ENCODE measurements around the gene GIN1.
A peak's percentile ranks its signal among the peaks of the same experiment; 100 is the strongest.
"Not testable (repeated sequence)": the region's sequence is repeated elsewhere in the genome, so short reads cannot be mapped to it uniquely, and the experiment has no call there.

Gene GIN1

GRCh38 chr5:103119765-103120606 is at the start of gene GIN1, which contains the start of gene PPIP5K2:
Gene GIN1 (minus strand): TSS chr5:103120138. CDS start chr5:103108707, 11,431 bp downstream.
Gene PPIP5K2 (plus strand): TSS chr5:103120301. CDS start chr5:103129590, 9,289 bp downstream.
- peak within 1 kb of the TSS; percentile 98 for H3K4me3 Mint-ChIP-seq
- peaks cover 41% of the 10 kb centered on the region for H3K4me1 Mint-ChIP-seq (ENCODE audit: low read depth)
- H3K27ac Mint-ChIP-seq: peak within 1 kb of the TSS; percentile 99
- no peaks in the 10 kb centered on the region for H3K27me3 Mint-ChIP-seq
- H3K36me3 Mint-ChIP-seq (ENCODE audit: low read depth): peaks cover 18% of the 10 kb centered on the region
- no peaks in the 10 kb centered on the region for H3K9me3 Mint-ChIP-seq

GRCh38 chr5:103166706-103167105 is 46.8 kb upstream of the GIN1 start:
- Mint-ChIP-seq H3K36me3 (ENCODE audit: low read depth) (peaks cover 39% of the 10 kb centered on the region), H3K4me3 (no peak overlapping the region), H3K27ac (no peak overlapping the region), H3K9me3 (no peaks in the 10 kb centered on the region), H3K4me1 (ENCODE audit: low read depth) (no peaks in the 10 kb centered on the region), H3K27me3 (no peaks in the 10 kb centered on the region)

GRCh38 chr5:103151156-103151555 is 31.2 kb upstream of the GIN1 start:
- H3K27me3 Mint-ChIP-seq: no peaks in the 10 kb centered on the region
- H3K27ac Mint-ChIP-seq: no peak overlapping the region
- H3K4me1 Mint-ChIP-seq (ENCODE audit: low read depth): no peaks in the 10 kb centered on the region
- no peaks in the 10 kb centered on the region for H3K9me3 Mint-ChIP-seq
- H3K36me3 Mint-ChIP-seq (ENCODE audit: low read depth): peaks cover 18% of the 10 kb centered on the region
- no peak overlapping the region for H3K4me3 Mint-ChIP-seq

GRCh38 chr5:103148213-103148612 is 28.3 kb upstream of the GIN1 start:
- Mint-ChIP-seq H3K36me3 (ENCODE audit: low read depth) (peaks cover 10% of the 10 kb centered on the region), H3K4me3 (no peak overlapping the region), H3K4me1 (ENCODE audit: low read depth) (no peaks in the 10 kb centered on the region), H3K27ac (no peak overlapping the region), H3K27me3 (no peaks in the 10 kb centered on the region), H3K9me3 (no peaks in the 10 kb centered on the region)

- Mint-ChIP-seq H3K27me3 (no peaks in the 10 kb centered on the region), H3K4me3 (no peak overlapping the region), H3K4me1 (ENCODE audit: low read depth) (no peaks in the 10 kb centered on the region), H3K36me3 (ENCODE audit: low read depth) (peaks cover 11% of the 10 kb centered on the region), H3K27ac (no peak overlapping the region), H3K9me3 (no peaks in the 10 kb centered on the region)
These were observed 25.3 kb upstream of the GIN1 start for GRCh38 chr5:103145196-103145595.

- not testable (repeated sequence) for H3K27me3 Mint-ChIP-seq; H3K27ac Mint-ChIP-seq; H3K4me1 Mint-ChIP-seq (ENCODE audit: low read depth); H3K9me3 Mint-ChIP-seq; H3K4me3 Mint-ChIP-seq
- peaks cover 22% of the 10 kb centered on the region for H3K36me3 Mint-ChIP-seq (ENCODE audit: low read depth)
These were observed 22.2 kb upstream of the GIN1 start for GRCh38 chr5:103142132-103142531.

GRCh38 chr5:103139264-103139865 is 19.4 kb upstream of the GIN1 start:
- peaks cover 5% of the 10 kb centered on the region for H3K4me1 Mint-ChIP-seq (ENCODE audit: low read depth)
- H3K27me3 Mint-ChIP-seq: no peaks in the 10 kb centered on the region
- peaks cover 27% of the 10 kb centered on the region for H3K36me3 Mint-ChIP-seq (ENCODE audit: low read depth)
- H3K27ac Mint-ChIP-seq: no peak overlapping the region
- no peak overlapping the region for H3K4me3 Mint-ChIP-seq
- no peaks in the 10 kb centered on the region for H3K9me3 Mint-ChIP-seq

- Mint-ChIP-seq H3K4me1 (ENCODE audit: low read depth) (peaks cover 8% of the 10 kb centered on the region), H3K9me3 (no peaks in the 10 kb centered on the region), H3K27me3 (no peaks in the 10 kb centered on the region), H3K36me3 (ENCODE audit: low read depth) (peaks cover 29% of the 10 kb centered on the region), H3K4me3 (no peak overlapping the region), H3K27ac (no peak overlapping the region)
These were observed 18.3 kb upstream of the GIN1 start for GRCh38 chr5:103138202-103138690.

- Mint-ChIP-seq H3K36me3 (ENCODE audit: low read depth) (peaks cover 41% of the 10 kb centered on the region), H3K4me3 (no peak overlapping the region), H3K9me3 (no peaks in the 10 kb centered on the region), H3K4me1 (ENCODE audit: low read depth) (peaks cover 16% of the 10 kb centered on the region), H3K27me3 (no peaks in the 10 kb centered on the region), H3K27ac (no peak overlapping the region)
These were observed 15.5 kb upstream of the GIN1 start for GRCh38 chr5:103135461-103135860.

GRCh38 chr5:103133231-103133630 is 13.3 kb upstream of the GIN1 start:
- H3K4me1 Mint-ChIP-seq (ENCODE audit: low read depth): peaks cover 23% of the 10 kb centered on the region
- H3K36me3 Mint-ChIP-seq (ENCODE audit: low read depth): peaks cover 34% of the 10 kb centered on the region
- H3K27me3 Mint-ChIP-seq: no peaks in the 10 kb centered on the region
- H3K4me3 Mint-ChIP-seq: no peak overlapping the region
- H3K9me3 Mint-ChIP-seq: no peaks in the 10 kb centered on the region
- no peak overlapping the region for H3K27ac Mint-ChIP-seq

- peaks cover 24% of the 10 kb centered on the region for H3K4me1 Mint-ChIP-seq (ENCODE audit: low read depth)
- H3K9me3 Mint-ChIP-seq: no peaks in the 10 kb centered on the region
- peaks cover 34% of the 10 kb centered on the region for H3K36me3 Mint-ChIP-seq (ENCODE audit: low read depth)
- no peak overlapping the region for H3K4me3 Mint-ChIP-seq
- H3K27me3 Mint-ChIP-seq: no peaks in the 10 kb centered on the region
- H3K27ac Mint-ChIP-seq: peak overlapping the region; percentile 49
These were observed 12.7 kb upstream of the GIN1 start for GRCh38 chr5:103132684-103133083.

GRCh38 chr5:103128202-103128601 is 8.3 kb upstream of the GIN1 start:
- Mint-ChIP-seq H3K4me1 (ENCODE audit: low read depth) (peaks cover 32% of the 10 kb centered on the region), H3K9me3 (no peaks in the 10 kb centered on the region), H3K27ac (no peak overlapping the region), H3K27me3 (no peaks in the 10 kb centered on the region), H3K36me3 (ENCODE audit: low read depth) (peaks cover 36% of the 10 kb centered on the region), H3K4me3 (no peak overlapping the region)

- H3K36me3 Mint-ChIP-seq (ENCODE audit: low read depth): peaks cover 35% of the 10 kb centered on the region
- H3K9me3 Mint-ChIP-seq: no peaks in the 10 kb centered on the region
- H3K4me1 Mint-ChIP-seq (ENCODE audit: low read depth): peaks cover 32% of the 10 kb centered on the region
- H3K4me3 Mint-ChIP-seq: no peak overlapping the region
- H3K27me3 Mint-ChIP-seq: no peaks in the 10 kb centered on the region
- no peak overlapping the region for H3K27ac Mint-ChIP-seq
These were observed 7.4 kb upstream of the GIN1 start for GRCh38 chr5:103127292-103127817.

GRCh38 chr5:103126557-103126956 is 6.6 kb upstream of the GIN1 start:
- H3K4me1 Mint-ChIP-seq (ENCODE audit: low read depth): peaks cover 40% of the 10 kb centered on the region
- H3K9me3 Mint-ChIP-seq: no peaks in the 10 kb centered on the region
- H3K27ac Mint-ChIP-seq: no peak overlapping the region
- H3K4me3 Mint-ChIP-seq: no peak overlapping the region
- peaks cover 34% of the 10 kb centered on the region for H3K36me3 Mint-ChIP-seq (ENCODE audit: low read depth)
- H3K27me3 Mint-ChIP-seq: no peaks in the 10 kb centered on the region

GRCh38 chr5:103122242-103122641 is 2.3 kb upstream of the GIN1 start:
- H3K36me3 Mint-ChIP-seq (ENCODE audit: low read depth): peaks cover 21% of the 10 kb centered on the region

More at GRCh38 chr5:103122242-103122641, 2.3 kb upstream of the GIN1 start:
- H3K4me3 Mint-ChIP-seq: no peak overlapping the region
- H3K27me3 Mint-ChIP-seq: no peaks in the 10 kb centered on the region
- peaks cover 45% of the 10 kb centered on the region for H3K4me1 Mint-ChIP-seq (ENCODE audit: low read depth)
- H3K9me3 Mint-ChIP-seq: no peaks in the 10 kb centered on the region
- H3K27ac Mint-ChIP-seq: no peak overlapping the region
